Activated B cell treated with CpG ODN at 0.5 μM for 24 hours (primary cell): ENCODE data around the gene DCAF10. TPM values are rescaled to one million over a fixed set of nuclear protein-coding genes. Genes with fewer than 3 reads are reported as not detected.
A peak's percentile ranks its signal among the peaks of the same experiment; 100 is the strongest.

Experiments used
- ATAC-seq: fragments of 200-7000 bp; cut with Tn5 transposase; one replicate; pipeline ENCODE4 v1.10.0; 2021; ENCODE audit warnings: low read depth, mild to moderate bottlenecking, moderate library complexity
- CTCF ChIA-PET: fragments of 350-600 bp; sonication (Branson Sonifier 250); formaldehyde crosslinking; loops from one replicate; lab custom pipeline; 2021; ENCODE audit warnings: antibody characterized with exemption; lab: Charles Lee
- POLR2A ChIA-PET: fragments of 350-600 bp; sonication (Branson Sonifier 250); formaldehyde crosslinking; loops from one replicate; lab custom pipeline; 2021; ENCODE audit warnings: antibody characterized with exemption; lab: Charles Lee
- DNase-seq: peaks from one replicate; pipeline ENCODE4 v3.0.0; 2022
- H3K27ac Mint-ChIP-seq: one replicate; pipeline ENCODE4 v1.8.0; 2020; ENCODE audit warnings: mixed read lengths
- H3K27me3 Mint-ChIP-seq: one replicate; pipeline ENCODE4 v1.8.0; 2021; ENCODE audit warnings: mixed read lengths
- H3K36me3 Mint-ChIP-seq: one replicate; pipeline ENCODE4 v1.8.0; 2021; ENCODE audit warnings: low read depth, mixed read lengths
- H3K4me1 Mint-ChIP-seq: one replicate; pipeline ENCODE4 v1.8.0; 2021; ENCODE audit warnings: mixed read lengths
- H3K4me3 Mint-ChIP-seq: one replicate; pipeline ENCODE4 v1.8.0; 2020; ENCODE audit warnings: mild to moderate bottlenecking, mixed read lengths
- H3K9me3 Mint-ChIP-seq: one replicate; pipeline ENCODE4 v1.8.0; 2020; ENCODE audit warnings: mixed read lengths
- intact Hi-C: fragments of 100-400 bp; cut with micrococcal nuclease; formaldehyde crosslinking; loops from one replicate; pipeline ENCODE4 v1.15.1; 2024
- total RNA-seq: library from RNA; stranded (reverse); gene quantifications from 2 replicates; pipeline ENCODE4 v1.2.3, GENCODE V29; 2022
- TF ChIP-seq, protein P1 (sequence below): fragments of 200-600 bp; IDR thresholded peaks from one replicate; pipeline ENCODE4 v1.8.0; 2022; ENCODE audit warnings: antibody characterized with exemption, mild to moderate bottlenecking

The DCAF10 gene
- total RNA-seq, 1 donor from 2014 or later, result 19.1 TPM

DNA sequence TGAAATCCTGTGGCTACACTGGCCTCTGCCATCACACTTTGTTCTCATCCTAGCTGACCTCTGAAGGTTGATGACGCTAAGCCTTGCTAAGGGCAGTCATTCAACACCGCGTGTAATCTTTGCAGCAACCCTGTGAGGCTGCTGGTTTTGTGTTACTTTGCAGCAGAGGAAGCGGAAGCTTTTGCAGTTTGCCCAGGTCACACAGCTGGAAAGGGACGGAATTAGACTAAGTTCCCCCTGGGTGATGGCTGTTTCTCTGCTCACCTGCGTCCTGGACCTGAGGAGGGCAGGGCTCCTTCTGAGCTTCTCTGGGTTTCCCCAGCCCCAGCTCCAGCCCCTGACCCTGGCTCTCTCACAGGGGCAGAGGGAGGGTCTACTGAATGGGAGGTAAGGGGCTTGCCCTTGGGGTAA, 110.7 kb downstream of the DCAF10 start:
- TF ChIP-seq, protein P1, sequence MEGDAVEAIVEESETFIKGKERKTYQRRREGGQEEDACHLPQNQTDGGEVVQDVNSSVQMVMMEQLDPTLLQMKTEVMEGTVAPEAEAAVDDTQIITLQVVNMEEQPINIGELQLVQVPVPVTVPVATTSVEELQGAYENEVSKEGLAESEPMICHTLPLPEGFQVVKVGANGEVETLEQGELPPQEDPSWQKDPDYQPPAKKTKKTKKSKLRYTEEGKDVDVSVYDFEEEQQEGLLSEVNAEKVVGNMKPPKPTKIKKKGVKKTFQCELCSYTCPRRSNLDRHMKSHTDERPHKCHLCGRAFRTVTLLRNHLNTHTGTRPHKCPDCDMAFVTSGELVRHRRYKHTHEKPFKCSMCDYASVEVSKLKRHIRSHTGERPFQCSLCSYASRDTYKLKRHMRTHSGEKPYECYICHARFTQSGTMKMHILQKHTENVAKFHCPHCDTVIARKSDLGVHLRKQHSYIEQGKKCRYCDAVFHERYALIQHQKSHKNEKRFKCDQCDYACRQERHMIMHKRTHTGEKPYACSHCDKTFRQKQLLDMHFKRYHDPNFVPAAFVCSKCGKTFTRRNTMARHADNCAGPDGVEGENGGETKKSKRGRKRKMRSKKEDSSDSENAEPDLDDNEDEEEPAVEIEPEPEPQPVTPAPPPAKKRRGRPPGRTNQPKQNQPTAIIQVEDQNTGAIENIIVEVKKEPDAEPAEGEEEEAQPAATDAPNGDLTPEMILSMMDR, result no peak
- Mint-ChIP-seq H3K9me3 (no peaks in the 10 kb centered on the region), H3K4me3 (no peak overlapping the region), H3K27ac (no peak overlapping the region), H3K27me3 (no peaks in the 10 kb centered on the region), H3K4me1 (peaks cover 2% of the 10 kb centered on the region), H3K36me3 (no peaks in the 10 kb centered on the region)
- POLR2A ChIA-PET, result no interaction called here
- ATAC-seq (no peak), DNase-seq (no peak)
- intact Hi-C loops, result loop anchor here (10.0 kb wide), 1 partner anchor 56 kb away; no protein-coding TSS in a partner anchor
- CTCF ChIA-PET, result interaction anchor here (1.0 to 1.3 kb wide), 3 partner anchors 157 to 521 kb away, joined by 3 to 9 read pairs (median 5); partner anchors contain the start of gene SHB

DNA sequence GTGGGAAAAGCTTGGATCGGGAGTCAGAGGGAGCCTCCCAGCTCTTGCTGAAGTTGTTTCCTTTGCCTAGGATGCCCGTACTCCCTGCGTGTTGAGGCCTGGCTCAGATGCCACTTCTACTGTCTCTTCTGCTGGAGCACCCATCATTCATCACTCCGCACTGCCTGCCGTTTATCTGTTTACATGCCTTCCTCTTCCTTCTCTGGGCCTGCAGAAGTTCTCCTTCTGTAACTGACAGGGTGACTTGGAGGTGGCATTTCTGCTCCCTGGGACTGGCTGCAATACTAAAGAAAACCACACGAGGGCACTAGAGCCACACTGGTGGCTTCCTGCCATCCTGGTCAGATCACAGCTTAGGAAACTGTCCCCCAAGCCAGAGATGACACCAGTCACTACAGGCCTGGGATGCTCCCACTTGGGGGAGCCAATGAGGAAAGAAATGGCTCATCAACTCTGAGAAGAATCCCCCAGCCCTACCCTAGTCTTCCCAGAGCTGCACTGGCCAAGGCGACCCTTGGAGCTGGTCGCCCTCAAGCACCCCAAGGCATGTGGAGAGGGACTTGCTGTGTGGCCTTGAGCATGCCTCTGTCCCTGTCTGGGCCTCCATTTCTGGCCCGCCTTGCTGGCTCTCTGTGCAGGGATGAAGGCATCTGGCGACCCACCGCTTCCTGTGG, 113.0 kb downstream of the DCAF10 start:
- H3K36me3 Mint-ChIP-seq, result no peaks in the 10 kb centered on the region
- no peaks in the 10 kb centered on the region for H3K9me3 Mint-ChIP-seq
- no peaks in the 10 kb centered on the region for H3K27me3 Mint-ChIP-seq
- TF ChIP-seq, protein P1, result peak; percentile 37
- H3K27ac Mint-ChIP-seq, result no peak overlapping the region
- POLR2A ChIA-PET, result interaction anchor here (0.6 to 0.9 kb wide), 2 partner anchors 9 to 173 kb away, joined by 3 to 6 read pairs; no protein-coding TSS in a partner anchor
- peaks cover 2% of the 10 kb centered on the region for H3K4me1 Mint-ChIP-seq
- peak; percentile 71 for DNase-seq
- intact Hi-C loops, result loop anchor here (1.0 to 10.0 kb wide), 7 partner anchors 59 to 520 kb away; no protein-coding TSS in a partner anchor
- CTCF ChIA-PET, result interaction anchor here (0.6 to 3.1 kb wide), 14 partner anchors 9 to 520 kb away, joined by 3 to 40 read pairs (median 3); partner anchors contain the start of gene SLC25A51
- H3K4me3 Mint-ChIP-seq, result no peak overlapping the region
- ATAC-seq, result peak; percentile 93

DNA sequence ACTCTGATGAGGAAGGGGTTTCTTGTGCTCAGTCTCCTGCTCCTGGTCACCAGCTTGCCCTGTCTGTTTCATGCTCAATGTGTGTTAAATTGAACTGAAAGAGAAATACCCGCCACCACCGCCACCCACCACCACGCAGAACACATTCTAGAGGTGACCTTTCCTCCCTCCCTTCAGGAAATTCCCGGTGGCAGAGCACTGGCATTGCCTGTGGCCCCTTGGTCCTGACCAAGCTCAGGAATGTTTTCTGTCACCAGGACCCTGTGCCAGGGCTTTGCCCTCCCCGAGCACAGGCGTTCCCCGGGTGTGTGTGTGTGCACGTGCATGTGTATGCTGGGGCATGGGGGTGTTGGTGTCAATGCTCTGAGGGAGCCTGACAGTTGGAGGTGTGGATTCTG, 113.6 kb downstream of the DCAF10 start:
- no peaks in the 10 kb centered on the region for H3K9me3 Mint-ChIP-seq
- no peaks in the 10 kb centered on the region for H3K27me3 Mint-ChIP-seq
- TF ChIP-seq, protein P1, result no peak
- CTCF ChIA-PET, result interaction anchor here (0.6 to 3.1 kb wide), 13 partner anchors 9 to 519 kb away, joined by 3 to 40 read pairs (median 3); partner anchors contain the start of gene SLC25A51
- H3K27ac Mint-ChIP-seq, result no peak overlapping the region
- peaks cover 2% of the 10 kb centered on the region for H3K4me1 Mint-ChIP-seq
- POLR2A ChIA-PET, result interaction anchor here (0.6 to 0.9 kb wide), 2 partner anchors 10 to 173 kb away, joined by 3 to 6 read pairs; no protein-coding TSS in a partner anchor
- intact Hi-C loops, result loop anchor here (10.0 kb wide), 1 partner anchor 59 kb away; no protein-coding TSS in a partner anchor
- no peak overlapping the region for H3K4me3 Mint-ChIP-seq
- ATAC-seq, result no peak
- no peaks in the 10 kb centered on the region for H3K36me3 Mint-ChIP-seq
- no peak for DNase-seq

DNA sequence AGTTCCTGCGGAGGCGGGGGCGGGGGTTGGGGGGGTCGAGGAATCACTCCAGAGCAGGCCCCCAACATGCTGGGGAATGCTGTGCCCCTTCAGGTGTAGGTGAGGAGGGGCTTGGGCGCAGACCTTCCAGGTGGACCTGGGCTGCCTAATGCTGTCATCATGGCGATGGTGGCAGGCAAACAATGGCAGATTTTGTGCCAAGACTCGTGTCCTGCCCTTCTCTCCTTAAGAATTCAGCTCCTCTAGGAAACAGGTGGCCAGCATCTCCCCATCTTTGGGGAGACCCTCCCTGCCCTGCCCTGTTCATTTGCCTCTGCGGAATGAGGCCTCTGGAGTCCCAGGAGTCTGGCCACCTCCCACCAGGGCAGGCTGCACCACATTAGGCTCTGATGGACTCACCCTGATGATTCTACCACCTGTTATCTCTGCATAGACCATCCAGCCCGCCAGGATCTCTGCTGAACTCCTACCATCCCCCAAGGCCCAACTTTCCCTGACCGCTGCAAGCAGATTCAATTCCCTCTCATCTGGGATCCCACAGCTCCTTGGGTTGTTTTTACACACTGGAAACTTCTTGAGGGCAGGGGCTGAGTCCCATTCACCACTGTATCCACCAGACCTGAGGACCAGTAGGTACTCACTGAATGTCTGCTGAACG, 114.2 kb downstream of the DCAF10 start:
- TF ChIP-seq, protein P1, result no peak
- H3K27ac Mint-ChIP-seq, result no peak overlapping the region
- H3K4me1 Mint-ChIP-seq, result peaks cover 2% of the 10 kb centered on the region
- H3K27me3 Mint-ChIP-seq, result no peaks in the 10 kb centered on the region
- H3K4me3 Mint-ChIP-seq, result no peak overlapping the region
- no peak for DNase-seq
- H3K9me3 Mint-ChIP-seq, result no peaks in the 10 kb centered on the region
- POLR2A ChIA-PET, result no interaction called here
- CTCF ChIA-PET, result interaction anchor here (1.2 to 3.1 kb wide), 6 partner anchors 173 to 519 kb away, joined by 3 to 40 read pairs (median 11); no protein-coding TSS in a partner anchor
- intact Hi-C loops, result loop anchor here (10.0 kb wide), 1 partner anchor 60 kb away; no protein-coding TSS in a partner anchor
- no peak for ATAC-seq
- no peaks in the 10 kb centered on the region for H3K36me3 Mint-ChIP-seq
